ENCODE data around the gene C1orf198.

DNA sequence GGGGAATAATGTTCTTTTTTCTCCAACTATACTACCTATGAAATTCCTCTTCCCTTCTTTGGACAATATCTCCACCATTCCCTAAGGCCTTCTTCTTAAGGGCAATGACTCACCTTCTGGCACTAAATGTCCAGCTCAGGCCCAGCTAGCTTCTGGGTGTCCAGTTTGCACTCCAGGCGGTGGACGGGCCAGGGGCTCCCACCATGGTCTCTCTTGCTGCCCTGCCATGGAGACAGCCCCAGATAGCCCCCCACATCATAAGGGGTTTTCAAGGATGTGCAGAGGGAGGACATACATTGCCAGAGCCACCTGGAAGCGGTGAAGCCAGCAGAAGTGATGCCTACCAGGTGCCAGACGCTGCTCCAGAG, 43.8 kb downstream of the C1orf198 start:
- no peak for TF ChIP-seq EZH2phosphoT487 (IDR thresholded peaks at IDR 0.05; ENCODE audit: borderline replicate concordance, low read length)
- TF ChIP-seq CTCF (IDR thresholded peaks at IDR 0.05; ENCODE audit: low read depth, low read length, poor library complexity, severe bottlenecking), result no peak
